Measurements from ENCODE around the gene ARHGAP33.

ARHGAP33 gene

DNA sequence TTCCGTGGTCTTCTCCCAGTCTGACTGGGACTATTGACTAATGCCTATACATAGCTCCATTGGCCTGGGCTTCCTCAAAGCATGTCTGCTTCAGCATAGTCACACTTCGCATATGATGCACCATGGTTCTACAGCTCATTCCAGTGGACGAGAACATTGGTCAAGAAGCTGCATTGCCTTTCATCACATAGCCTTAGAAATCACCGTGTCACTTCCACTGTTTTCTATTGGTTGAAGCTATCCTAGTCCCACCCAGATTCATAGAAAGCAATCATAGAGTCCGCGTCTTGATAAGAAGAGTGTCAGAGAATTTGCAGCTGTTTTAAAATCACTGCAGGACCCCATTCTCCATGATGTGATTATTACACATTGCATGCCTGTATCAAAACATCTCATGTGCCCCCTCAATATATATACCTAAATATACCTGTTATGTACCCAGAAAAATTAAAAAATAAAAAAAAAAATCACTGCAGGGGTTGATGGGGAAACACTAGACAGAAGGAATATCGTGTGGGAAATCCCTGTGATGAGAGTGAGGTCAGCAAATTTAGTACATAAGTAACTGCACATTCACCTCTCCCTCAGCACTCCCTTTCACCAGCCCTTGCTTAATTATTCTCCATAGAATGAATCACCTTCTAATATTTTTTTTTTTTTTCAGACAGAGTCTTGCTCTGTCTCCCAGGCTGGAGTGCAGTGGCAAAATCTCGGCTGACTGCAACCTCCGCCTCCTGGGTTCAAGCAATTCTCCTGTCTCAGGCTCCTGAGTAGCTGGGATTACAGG is 2.2 kb upstream of the ARHGAP33 start:
- Histone ChIP-seq H3K27ac (no peak overlapping the region), H3K4me3 (no peak overlapping the region)

DNA sequence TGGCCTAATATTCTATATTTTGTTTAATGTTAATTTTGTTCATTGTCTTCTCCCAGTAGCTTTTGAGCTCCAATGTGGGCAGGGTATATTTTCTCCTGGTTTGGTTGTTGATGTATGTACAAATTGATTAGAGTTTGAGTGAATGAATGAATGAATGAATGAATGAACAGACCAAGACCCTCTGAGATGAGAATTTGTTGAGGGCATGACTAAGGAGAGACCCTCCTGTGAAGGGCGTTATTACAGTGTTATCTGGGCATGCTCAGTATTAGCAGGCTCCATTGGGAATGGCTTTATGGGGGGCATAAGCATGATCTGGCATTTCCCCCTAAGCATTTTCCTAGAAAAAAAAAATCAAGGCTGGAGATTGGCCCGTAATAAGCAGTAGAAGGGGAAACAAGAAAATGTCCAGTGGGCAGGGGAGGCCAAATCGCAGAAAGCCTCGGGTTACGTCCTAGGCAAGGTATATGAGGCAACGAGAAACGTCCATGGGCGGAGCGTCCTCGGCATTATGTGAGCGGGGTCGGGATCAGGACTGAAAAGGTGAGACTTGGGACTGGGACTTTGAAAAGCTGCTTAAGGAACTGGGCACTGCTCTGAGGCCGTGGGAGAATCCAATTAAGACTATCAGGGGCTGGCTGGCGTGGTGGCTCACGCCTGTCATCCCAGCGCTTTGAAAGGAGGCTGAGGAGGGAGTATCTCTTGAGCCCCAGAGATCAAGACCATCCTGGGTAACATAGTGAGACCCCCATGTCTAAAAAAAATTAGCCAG is 904 bp upstream of the ARHGAP33 start:
- Histone ChIP-seq H3K27ac (no peak overlapping the region), H3K4me3 (peak overlapping the region in 6 of 7 experiments; percentile 54 to 96 (median 88))

DNA sequence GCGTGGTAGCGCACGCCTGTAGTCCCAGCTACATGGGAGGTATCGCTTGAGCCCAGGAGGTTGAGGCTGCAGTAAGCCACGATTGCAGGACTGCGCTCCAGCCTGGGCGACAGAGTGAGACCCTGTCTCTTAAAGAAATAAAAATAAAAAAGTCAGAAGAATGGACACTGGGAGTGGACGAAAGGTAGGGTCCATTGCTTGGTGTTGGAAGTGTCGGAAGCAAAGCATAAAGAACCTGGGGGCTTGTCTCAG is 392 bp upstream of the ARHGAP33 start:
- Histone ChIP-seq H3K4me3 (peak overlapping the region; percentile 54 to 96 (median 87)), H3K27ac (no peak overlapping the region)

DNA sequence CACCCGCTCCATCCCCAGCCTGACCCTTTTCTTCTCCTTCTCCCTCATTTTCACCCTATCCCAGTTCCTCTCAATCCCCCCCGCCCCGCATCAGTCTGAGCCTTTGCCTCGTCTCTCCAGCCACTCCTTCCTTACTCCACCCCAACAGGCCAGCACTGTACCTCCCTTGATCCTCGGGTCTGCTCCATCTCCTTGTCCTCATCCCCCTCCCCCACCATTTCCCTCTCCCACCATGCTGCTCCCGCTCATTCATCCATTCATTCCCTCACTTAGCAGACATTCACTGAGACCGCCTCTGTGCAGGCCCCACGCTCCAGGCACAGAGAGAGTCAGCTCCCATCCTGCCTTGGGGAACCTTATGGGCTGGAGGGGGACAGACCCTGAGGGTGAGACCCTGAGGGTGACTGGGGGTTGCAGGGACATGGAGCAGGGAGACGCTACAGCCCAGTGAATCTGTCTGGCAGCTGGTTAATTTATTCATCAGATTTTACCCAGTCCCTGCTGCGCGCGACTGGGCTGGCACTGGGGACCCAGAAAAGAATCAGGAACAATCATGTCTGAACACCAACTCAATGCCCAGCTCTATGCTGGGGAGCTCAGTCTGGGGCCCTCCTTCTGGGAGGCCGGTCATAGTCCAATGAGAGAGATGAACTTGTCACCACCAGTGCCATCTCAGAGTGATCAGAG is 881 bp downstream of the ARHGAP33 start:
- Histone ChIP-seq H3K4me3 (peak overlapping the region; percentile 54 to 96 (median 87)), H3K27ac (peak overlapping the region in 15 of 21 experiments; percentile 3 to 79 (median 70))

DNA sequence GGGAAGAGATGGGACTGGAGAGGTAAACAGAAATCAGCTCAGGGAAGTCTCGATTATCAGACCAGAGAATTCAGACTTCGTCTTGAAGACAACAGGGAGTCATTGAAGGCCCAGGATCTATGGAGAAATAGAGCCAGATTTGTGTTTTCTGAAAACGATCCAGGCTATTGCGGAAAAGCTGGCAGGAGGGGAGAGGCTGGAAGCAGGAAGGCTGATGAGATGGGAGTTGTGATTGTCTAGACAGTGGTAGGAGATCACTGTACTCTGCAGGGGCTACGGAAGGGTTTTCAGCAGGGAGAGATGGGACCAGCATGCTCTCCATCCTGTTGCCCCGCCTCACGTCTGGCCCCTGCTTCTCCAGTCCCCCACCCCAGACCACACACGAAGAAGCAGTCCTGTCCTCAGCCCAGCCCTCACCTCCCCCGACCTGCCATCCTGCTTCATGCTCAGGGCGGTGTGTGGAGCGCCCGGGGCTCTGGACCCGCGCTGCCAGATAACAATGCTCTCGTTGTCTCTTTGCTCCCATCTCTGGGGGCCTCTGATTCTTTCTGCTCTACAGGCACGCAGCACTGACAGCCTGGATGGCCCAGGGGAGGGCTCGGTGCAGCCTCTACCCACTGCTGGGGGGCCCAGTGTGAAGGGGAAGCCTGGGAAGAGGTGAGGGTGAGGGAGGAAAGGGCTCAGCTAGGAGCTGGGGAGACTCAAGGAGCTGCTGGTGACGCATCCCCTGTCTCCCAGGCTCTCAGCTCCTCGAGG is 1.9 kb downstream of the ARHGAP33 start:
- Histone ChIP-seq H3K4me3 (no peak overlapping the region), H3K27ac (peak overlapping the region in 1 of 21 experiments; percentile 22)

DNA sequence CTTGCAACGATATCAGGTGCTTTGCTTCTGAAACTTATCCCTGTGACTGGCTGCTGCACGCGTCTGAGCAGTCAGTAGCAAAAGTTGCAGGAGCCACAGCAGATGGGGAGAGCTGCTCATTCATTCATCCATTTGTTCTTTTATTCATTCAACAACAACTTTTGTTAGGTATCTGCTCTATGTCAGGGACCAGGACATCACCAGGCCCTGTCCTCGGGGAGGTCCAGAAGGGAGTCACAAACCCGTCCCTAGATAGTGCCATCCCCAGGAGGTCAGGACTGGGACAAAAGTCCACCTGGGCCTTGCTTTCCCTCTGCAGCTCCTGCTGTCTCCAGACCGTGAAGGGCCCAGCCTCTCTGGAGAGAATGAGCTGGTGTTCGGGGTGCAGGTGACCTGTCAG is 2.6 kb downstream of the ARHGAP33 start:
- Histone ChIP-seq H3K4me3 (no peak overlapping the region), H3K27ac (no peak overlapping the region)

DNA sequence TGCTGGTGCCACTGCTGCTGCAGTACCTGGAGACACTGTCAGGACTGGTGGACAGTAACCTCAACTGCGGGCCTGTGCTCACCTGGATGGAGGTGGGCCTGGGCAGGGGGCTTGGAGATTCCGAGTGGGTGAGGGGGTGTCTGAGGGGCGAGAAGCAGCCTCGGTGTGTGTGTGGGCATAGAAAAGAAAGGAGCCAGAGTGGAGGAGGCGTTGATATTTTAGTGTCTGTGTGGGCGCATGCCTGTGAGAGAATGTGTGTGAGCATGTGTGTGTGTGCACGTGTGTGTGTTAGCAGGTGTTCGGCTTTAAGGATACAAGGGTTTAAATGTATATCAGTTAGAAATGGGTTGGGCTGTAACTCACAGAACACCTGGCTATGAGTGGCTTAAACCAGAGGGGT is 3.7 kb downstream of the ARHGAP33 start:
- no peak overlapping the region for H3K27ac ChIP-seq

DNA sequence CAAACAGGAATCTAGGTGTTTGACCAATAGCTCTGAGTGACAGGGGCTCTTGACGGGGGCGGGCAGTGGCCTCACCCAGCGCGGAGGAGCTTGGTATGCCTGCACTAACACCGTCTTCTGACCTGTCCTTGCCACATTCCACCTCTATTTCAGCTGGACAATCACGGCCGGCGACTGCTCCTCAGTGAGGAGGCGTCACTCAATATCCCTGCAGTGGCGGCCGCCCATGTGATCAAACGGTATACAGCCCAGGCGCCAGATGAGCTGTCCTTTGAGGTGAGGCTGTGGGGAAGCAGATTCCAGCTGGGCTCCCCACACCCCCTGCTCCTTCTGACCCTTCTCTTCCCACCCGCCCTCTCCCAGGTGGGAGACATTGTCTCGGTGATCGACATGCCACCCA is 4.7 kb downstream of the ARHGAP33 start:
- H3K27ac ChIP-seq, result no peak overlapping the region
- no peak overlapping the region for H3K4me3 ChIP-seq

More for the DNA sequence above, 3.7 kb downstream of the ARHGAP33 start:
- no peak overlapping the region for H3K4me3 ChIP-seq

DNA sequence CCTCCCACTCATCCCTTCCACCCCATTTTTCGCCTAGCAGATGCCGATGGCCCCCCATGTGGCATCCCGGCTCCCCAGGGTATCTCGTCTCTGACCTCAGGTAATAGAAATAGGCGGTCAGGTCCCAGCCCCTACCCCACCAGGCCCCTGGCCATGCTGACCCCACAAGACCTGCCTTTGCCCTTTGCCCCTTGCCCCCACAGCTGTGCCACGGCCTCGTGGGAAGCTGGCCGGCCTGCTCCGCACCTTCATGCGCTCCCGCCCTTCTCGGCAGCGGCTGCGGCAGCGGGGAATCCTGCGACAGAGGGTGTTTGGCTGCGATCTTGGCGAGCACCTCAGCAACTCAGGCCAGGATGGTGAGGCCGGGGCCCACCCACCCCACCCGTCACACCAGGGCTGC is 5.4 kb downstream of the ARHGAP33 start:
- Histone ChIP-seq H3K4me3 (no peak overlapping the region), H3K27ac (no peak overlapping the region)

DNA sequence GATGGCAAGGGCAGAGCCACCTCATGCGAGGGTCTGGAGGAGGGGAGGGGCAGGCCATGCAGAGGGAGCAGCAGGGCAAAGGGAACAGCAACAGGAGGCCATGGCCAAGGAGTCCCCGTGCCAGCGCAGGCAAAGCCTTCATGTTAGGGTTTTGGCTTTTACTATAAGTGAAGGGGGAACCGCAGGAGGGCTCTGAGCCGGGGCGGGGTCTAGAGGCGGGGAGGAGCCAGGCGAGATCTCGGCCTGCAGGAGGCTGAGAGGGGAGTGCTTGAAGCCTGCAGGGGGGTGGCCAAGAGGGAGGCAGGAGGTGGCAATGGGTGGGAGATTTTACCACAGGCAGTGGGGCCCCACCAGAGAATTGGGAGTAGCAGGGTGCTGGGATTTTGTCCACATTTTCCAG is 6.3 kb downstream of the ARHGAP33 start:
- Histone ChIP-seq H3K4me3 (no peak overlapping the region), H3K27ac (no peak overlapping the region)

DNA sequence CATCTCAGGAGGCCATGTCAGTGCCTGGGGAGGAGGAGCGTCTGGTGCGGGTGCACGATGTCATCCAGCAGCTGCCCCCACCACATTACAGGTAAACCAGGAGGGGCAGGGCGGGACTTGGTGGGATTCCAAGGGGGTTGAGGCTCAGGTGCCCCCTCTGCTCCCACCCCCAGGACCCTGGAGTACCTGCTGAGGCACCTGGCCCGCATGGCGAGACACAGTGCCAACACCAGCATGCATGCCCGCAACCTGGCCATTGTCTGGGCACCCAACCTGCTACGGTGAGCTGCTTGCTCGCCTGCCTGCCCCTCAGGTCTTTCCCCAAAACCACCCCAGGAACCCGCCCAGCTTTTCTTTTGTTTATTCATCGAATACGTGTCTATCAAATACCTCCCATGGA is 7.2 kb downstream of the ARHGAP33 start:
- no peak overlapping the region for H3K4me3 ChIP-seq
- H3K27ac ChIP-seq, result no peak overlapping the region

DNA sequence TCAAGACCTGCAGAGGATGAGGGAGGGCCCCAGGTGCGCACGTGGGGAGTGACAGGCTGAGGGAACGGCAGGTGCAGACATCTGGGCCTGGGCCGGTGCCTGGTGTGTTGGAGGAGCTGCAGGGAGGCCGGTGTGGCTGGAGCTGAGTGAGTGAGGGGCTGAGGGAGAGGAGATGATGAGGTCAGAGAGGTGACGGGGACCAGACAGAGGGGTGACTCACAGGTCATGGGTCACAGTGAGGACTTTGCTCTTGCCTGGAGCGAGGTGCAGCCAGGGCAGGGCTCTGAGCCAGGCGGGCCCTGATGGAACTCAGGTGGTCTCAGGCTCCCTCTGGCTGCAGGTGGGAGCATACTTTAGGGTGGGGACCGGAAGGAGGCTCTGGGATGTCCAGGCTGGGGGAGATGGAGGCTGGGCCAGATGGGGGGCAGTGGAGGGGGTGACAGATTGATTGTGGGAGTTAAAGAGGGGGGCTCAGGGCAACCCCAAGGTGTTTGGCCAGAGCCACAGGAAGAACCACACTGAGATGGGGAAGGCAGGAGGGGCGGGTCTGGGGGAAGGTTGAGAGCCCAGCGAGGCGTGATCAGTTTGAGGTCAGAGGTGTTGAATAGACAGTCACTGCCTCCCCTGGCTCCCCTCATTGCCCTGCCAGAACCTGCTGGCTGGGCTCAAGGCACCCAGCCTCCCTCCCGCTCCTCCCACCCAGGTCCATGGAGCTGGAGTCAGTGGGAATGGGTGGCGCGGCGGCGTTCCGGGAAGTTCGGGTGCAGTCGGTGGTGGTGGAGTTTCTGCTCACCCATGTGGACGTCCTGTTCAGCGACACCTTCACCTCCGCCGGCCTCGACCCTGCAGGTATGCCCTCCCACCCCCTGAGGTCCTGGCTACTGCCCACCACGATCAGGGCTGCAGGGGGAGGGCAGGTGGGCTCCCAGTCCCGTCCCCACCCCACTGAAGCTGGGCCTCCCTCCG is 8.4 kb downstream of the ARHGAP33 start:
- no peak overlapping the region for H3K27ac ChIP-seq
- H3K4me3 ChIP-seq, result no peak overlapping the region

DNA sequence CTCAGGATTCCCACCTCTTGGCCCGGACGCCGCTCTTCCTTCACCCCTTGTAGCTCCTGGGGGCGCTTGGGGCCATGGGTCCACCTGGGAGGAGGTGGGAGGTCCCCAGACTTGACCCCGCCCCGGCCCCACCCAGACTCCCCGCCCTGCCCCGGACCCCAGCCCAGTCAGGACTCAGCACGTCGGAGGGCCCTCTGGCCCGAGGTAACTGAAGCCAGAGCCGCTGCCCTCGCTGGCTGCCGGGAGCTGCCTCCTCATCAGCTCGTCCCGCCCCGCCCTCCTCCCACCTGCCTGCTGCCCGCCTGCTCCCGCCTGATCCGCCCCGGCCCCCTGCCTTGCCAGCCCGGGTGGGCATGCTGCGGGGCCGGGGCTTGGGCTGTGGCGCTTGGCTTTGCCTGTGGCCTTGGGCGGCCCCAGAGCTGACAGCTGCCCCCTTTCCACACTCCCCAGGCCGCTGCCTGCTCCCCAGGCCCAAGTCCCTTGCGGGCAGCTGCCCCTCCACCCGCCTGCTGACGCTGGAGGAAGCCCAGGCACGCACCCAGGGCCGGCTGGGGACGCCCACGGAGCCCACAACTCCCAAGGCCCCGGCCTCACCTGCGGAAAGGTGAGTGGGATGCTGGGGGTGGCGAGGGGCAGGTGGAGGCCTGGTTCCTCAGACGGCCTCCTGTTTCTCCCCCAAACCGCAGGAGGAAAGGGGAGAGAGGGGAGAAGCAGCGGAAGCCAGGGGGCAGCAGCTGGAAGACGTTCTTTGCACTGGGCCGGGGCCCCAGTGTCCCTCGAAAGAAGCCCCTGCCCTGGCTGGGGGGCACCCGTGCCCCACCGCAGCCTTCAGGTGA is 9.4 kb downstream of the ARHGAP33 start:
- no peak overlapping the region for H3K27ac ChIP-seq
- no peak overlapping the region for H3K4me3 ChIP-seq

DNA sequence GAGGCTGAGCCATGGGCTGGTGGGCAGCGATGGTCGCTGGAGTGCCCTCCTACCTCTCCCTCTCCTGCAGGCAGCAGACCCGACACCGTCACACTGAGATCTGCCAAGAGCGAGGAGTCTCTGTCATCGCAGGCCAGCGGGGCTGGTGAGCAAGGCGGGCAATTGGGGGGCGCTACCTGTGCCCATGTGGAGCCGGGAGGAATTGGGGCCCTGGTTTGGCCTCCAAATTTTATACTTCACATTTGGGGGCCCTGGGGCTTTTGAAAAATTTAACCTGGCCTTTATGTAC is 9.9 kb downstream of the ARHGAP33 start:
- H3K27ac ChIP-seq, result no peak overlapping the region

DNA sequence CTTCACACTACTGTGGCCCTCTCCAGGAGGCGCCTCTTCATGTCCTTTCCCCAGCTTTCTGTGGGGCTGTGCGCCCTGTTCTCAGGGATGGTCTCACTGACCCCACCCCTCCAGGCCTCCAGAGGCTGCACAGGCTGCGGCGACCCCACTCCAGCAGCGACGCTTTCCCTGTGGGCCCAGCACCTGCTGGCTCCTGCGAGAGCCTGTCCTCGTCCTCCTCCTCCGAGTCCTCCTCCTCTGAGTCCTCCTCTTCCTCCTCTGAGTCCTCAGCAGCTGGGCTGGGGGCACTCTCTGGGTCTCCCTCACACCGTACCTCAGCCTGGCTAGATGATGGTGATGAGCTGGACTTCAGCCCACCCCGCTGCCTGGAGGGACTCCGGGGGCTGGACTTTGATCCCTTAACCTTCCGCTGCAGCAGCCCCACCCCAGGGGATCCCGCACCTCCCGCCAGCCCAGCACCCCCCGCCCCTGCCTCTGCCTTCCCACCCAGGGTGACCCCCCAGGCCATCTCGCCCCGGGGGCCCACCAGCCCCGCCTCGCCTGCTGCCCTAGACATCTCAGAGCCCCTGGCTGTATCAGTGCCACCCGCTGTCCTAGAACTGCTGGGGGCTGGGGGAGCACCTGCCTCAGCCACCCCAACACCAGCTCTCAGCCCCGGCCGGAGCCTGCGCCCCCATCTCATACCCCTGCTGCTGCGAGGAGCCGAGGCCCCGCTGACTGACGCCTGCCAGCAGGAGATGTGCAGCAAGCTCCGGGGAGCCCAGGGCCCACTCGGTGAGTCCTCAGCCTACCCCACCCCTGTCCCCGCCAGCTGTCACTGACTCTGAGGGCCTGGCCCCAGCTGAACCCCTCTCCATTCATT is 11.2 kb downstream of the ARHGAP33 start:
- H3K4me3 ChIP-seq, result no peak overlapping the region
- no peak overlapping the region for H3K27ac ChIP-seq

More for the DNA sequence above, 9.9 kb downstream of the ARHGAP33 start:
- H3K4me3 ChIP-seq, result no peak overlapping the region

DNA sequence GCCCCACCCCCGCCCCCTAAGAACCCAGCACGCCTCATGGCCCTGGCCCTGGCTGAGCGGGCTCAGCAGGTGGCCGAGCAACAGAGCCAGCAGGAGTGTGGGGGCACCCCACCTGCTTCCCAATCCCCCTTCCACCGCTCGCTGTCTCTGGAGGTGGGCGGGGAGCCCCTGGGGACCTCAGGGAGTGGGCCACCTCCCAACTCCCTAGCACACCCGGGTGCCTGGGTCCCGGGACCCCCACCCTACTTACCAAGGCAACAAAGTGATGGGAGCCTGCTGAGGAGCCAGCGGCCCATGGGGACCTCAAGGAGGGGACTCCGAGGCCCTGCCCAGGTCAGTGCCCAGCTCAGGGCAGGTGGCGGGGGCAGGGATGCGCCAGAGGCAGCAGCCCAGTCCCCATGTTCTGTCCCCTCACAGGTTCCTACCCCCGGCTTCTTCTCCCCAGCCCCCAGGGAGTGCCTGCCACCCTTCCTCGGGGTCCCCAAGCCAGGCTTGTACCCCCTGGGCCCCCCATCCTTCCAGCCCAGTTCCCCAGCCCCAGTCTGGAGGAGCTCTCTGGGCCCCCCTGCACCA is 11.9 kb downstream of the ARHGAP33 start:
- Histone ChIP-seq H3K27ac (no peak overlapping the region), H3K4me3 (no peak overlapping the region)

All from skin epidermis (tissue), 12 donors.